ENCODE results near the gene PHLDB2.

GRCh38 chr3:111863942-111864694, 5.1 kb downstream of the PHLDB2 start:
- TF ChIP-seq POLR2AphosphoS5 (IDR thresholded peaks at IDR 0.05) (no peak), CTCF (IDR thresholded peaks at IDR 0.05) (no peak)

All from breast epithelium (tissue), 3 donors.